HFF-Myc (cell line): Measurements from ENCODE around the gene ETS2.
A peak's percentile ranks its signal among the peaks of the same experiment; 100 is the strongest.

ENCODE experiments used
- DNase-seq: peaks from one replicate; pipeline ENCODE4 v3.0.0-alpha.2; 2011; ENCODE audit warnings: low read depth; ENCODE audit errors: extremely low read depth
- H3K4me3 ChIP-seq: replicated peaks from 2 replicates; pipeline ENCODE4 v1.5.1; 2011; ENCODE audit warnings: low read depth, mild to moderate bottlenecking, control low read depth, low read length
- CTCF ChIP-seq: IDR thresholded peaks from 2 replicates; pipeline ENCODE4 v1.5.1; 2012; ENCODE audit warnings: mild to moderate bottlenecking, low read depth, low read length, control low read depth; ENCODE audit errors: missing control alignments

ETS2 gene

GRCh38 chr21:38800924-38801744, 4.6 kb upstream of the ETS2 start:
- no peak overlapping the region for H3K4me3 ChIP-seq

DNA sequence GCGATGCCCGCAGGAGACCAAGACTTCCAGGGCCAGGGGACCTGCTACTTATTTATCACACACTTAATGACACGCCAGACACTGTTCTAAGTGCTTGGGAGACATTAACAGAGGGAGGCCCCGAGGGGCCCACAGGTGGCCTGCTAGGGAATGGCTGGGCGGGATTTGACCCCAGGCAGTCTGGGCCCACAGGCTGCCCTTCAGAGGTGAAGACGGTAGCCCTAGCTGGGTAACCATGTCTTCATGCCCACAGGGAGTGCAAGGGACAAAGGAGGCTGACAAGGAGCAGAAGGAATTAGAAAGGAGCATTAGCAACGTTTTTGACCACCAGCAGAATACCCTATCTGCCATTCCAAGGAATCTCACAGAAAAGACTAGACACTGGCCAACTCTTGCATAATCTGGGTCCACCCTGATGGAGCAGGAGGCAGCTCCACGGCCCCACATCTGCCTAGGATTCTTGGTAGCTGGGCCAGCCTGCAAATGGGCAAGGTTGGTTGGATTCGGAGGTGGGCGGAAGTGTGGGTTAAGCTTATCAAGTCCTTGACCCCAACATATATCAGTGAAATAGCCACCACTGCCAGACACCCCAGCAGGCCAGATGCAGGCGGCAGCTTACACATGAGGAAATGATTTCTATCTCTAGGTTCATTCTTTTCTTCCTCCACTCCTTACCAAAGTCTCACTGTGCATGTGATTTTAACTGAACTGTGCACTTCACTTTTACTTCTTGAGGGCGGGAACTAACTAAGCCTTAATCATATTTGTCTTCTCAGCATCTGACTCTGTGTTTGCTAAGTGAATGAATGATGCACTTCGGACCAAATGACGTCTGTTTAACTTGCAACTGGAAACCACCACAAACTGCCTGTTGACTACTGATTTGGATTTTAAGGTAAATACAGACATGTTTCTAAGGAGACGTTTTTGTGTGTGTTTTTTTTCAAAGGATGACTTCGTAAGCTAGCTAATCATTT, 3.4 kb upstream of the ETS2 start:
- no peak overlapping the region for H3K4me3 ChIP-seq
- DNase-seq: no peak
- no peak for TF ChIP-seq CTCF

More at GRCh38 chr21:38800924-38801744, 4.6 kb upstream of the ETS2 start:
- TF ChIP-seq CTCF: no peak
- DNase-seq: no peak

- H3K4me3 ChIP-seq: no peak overlapping the region
- no peak for DNase-seq
- no peak for TF ChIP-seq CTCF
Observed at GRCh38 chr21:38803075-38803660, 2.6 kb upstream of the ETS2 start.

- H3K4me3 ChIP-seq: no peak overlapping the region
- no peak for DNase-seq
- no peak for TF ChIP-seq CTCF
Observed at GRCh38 chr21:38804030-38804788, 1.5 kb upstream of the ETS2 start.

- DNase-seq: no peak
- H3K4me3 ChIP-seq: peak overlapping the region; percentile 88
- peak; percentile 51 for TF ChIP-seq CTCF
Observed at GRCh38 chr21:38804789-38805327, 871 bp upstream of the ETS2 start.
